ENCODE results near the gene MUC5B.

MUC5B gene

DNA sequence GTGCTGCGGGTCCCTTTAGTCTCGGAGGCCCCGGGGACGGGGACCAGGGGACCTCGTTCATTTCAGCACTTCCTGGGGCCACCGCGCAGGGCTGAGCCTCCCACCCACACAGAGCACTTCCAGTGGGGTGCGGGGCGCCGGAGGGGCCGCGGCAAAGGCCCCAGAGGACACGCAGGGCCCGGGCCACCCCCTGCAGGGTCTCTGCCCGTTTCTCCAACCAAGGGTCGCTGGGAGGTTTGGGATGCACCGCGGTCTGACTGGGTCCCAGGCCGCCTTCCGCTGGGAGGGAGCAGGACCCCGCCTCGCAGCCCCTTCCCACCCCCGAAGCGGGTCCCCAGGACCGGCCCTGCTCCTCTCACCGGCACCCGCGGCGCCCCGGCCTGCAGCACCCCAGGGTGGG is 49.1 kb downstream of the MUC5B start:
- no peak for DNase-seq

DNA sequence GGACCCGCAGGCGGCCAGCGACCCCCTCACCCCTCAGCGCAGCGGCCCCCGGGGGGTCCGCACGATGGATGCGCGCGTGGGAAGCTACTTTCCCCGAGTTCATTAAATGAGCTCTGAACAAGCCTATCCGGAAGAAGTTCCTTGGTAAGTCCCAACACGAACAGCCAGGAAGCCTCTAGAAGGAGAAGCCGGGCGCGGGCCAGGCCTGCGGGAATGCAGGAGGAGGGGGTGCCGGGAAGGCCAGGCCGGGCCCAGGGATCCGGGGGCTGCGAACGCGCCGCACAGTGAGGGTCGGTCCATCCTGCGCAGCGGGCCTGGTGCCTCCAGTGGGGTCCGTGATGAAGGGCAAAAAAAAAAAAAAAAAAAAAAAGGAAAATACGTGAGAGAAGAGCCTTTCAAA is 49.7 kb downstream of the MUC5B start:
- DNase-seq = no peak

DNA sequence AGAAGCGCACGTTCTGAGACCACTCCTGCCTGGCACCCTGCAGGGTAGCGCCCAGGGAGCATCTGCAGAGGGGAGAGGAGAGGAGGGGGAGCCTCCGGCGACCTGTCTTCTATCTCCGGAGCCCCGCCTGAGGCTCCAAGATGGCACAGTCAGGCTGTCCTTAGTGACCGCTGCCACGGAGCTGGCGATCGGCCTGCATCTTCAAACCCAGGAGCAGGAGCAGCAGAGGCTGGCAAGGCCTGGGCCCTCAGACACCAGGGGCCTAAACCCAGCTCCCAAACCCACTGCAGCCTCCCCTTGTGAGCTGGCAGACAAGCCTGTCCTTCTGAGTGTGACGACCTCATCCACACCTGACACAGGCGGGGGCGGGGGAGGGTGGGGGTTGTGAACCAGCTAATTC is 51.6 kb downstream of the MUC5B start:
- DNase-seq = no peak

DNA sequence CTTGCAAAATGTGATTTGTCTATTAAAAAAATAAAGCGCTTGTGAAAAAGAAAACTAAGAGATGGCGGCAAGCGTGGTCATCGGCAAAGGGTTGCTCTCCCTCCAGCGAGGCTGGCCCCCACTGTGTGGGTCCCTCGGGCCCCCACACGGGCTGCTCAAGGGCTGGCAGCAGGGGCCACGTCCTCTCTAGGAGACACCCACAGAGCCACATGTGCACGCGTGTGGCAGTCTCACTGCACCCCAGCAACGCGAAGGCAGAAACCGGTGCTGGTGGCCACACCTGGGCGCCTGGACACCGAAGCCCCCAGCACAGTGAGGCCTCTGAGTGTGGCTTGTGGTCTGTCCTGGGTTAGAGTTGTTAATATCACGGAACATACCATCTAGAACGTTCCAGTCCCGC is 52.2 kb downstream of the MUC5B start:
- DNase-seq = no peak

DNA sequence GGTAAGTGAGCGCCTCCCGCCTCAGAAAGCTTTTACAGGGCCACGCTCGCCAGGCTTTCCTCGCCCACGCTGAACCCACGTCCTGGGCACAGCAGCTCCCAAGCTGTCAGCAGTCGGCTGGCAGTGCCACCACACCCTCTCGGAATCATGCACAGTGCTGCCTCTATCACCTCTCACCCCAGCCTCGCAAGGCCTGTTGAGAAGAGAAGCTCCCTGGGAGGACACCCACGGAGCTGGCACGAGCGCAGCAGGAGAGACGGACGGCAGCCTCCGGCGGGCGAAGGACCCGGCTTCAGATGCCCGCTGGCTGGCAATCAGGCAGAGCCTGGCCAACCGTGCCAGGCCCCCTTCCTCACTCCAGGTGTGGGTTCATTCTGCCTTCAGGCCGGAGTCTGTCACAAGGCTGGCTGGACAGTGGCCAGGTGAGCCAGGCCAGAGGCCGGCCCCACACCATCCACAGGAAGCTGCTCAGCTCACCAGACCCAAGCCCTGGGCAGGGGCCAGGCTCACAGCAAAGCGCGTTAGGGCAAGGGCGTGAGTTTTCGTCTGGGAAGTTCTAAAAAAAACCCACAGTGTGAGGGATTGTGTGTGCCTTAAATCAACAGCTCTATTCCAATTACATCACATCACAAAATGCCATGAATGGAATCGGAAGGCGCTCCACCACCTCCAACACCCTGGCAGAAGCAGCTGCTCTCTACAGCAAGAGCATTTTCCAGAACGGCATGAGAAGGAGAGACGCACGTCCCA is 53.4 kb downstream of the MUC5B start:
- DNase-seq = no peak

DNA sequence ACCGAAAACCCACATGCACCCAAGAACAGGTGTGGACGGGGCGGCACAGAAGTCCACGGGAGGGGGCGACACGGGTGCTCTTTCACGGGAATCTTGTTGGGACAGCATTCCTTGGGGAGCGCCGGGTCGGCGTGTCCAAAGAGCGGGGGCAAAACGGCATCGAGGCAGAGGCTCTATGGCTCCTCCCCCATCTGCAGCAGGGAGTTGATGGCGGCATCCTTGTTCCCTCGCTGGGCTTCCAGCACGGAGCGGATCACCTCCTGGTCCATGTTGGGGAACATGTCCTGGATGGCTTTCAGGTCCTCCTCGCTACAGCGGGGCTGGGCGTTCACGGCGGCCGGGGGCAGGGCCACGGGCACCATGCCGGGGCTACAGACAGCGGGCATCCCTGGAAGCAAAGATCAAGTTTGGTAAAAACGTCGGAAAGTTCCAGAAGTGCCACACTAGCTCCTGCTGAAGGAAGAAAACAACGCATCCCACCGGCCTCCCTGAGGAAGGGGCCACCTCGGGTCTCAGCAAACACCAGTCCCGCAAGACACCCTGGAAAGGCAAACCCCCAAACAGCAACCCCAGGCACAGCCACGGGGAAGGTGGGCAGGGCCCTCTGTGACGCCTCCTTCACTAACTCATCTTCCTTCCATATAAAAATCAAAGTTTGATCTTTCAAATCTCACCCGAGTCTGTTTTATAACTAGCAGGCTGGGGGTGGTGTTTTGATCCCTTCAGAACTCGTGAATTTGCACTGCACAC is 54.2 kb downstream of the MUC5B start:
- DNase-seq = no peak

DNA sequence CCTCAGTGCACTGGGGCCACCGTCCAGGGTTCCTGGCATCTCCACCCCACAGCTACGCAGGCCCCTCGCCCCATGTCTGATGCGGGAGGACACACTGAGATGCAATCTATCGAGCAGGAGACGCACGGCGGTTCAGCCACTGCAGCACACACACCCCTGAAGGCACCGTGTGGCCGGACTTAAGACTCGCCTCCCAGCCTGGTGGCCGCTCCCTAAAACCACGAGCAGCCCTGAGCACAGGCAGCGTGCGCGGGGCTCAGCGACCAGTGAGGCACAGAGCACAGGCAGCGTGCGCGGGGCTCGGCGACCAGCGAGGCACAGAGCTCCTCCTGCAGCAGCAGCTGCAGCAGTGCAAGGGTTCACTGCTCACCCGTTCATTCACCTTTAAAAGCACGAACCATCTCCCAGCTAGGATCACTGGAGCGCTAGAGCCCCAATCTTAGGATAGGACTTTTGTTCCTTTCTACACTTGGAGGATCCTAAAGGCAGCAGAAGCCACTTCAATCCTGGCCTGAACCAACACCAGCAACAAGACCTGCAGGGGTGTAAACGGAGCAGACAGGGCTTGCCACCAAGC is 55.2 kb downstream of the MUC5B start:
- no peak for DNase-seq

DNA sequence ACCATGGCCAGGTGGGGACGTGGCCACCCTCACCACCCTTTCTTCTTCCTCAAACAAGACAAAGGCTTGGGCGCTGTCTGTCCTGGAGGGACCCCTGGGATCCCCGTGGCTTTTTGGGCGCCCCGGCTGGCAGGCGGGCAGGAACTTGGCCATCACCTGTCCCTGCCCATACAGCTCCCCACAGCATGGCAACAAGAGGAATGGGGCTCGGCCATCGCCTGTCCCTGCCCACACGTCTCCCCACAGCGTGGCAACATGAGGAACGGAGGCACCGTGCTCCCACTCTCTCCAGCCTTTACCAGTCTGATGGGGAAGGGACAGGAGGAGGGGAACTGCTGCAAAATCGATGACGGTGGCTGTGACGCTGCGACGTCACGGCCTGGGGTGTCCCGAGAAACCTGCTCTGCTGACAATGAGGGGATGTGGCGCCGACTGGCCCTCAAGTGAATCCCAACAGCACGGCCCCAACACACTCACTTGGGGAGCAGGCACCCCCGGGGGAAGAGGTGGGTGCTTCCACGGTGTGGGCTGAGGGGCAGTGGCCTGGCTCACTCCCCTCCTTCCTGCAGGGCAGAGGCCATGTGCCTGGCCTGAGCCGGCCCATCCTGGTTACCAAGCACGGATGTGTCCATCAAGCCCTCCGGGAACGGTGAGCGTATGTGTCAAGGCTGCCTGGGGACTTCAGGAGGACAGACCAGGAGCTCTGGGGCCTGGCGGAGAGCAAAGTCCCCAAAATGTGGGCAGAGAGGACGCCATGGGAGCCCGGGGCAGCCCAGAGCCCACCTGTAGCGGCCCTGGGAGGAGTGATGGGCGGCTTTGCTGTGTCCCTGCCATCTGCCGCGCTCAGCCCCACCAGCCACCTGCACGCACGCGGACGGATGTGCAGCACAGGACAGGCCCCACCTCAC is 56.2 kb downstream of the MUC5B start:
- DNase-seq = no peak

DNA sequence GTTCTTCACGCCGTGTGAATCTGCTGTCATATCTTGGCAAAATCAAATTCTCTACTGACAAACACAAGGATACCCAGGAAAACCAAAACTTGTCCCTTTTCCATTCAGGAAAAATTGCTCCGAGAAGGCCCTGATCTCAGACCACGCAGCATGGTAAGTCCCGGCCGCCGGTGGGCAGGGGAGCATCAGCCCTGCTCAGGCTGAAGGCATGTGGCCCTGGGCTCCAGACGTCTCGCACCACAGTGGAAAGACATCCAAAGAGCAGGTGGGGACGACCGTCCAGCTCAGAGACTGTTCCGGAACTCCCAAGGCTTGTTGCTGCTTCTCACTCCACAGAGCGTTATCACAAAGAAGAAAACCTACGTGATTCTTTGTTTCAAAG is 56.8 kb downstream of the MUC5B start:
- DNase-seq = no peak

DNA sequence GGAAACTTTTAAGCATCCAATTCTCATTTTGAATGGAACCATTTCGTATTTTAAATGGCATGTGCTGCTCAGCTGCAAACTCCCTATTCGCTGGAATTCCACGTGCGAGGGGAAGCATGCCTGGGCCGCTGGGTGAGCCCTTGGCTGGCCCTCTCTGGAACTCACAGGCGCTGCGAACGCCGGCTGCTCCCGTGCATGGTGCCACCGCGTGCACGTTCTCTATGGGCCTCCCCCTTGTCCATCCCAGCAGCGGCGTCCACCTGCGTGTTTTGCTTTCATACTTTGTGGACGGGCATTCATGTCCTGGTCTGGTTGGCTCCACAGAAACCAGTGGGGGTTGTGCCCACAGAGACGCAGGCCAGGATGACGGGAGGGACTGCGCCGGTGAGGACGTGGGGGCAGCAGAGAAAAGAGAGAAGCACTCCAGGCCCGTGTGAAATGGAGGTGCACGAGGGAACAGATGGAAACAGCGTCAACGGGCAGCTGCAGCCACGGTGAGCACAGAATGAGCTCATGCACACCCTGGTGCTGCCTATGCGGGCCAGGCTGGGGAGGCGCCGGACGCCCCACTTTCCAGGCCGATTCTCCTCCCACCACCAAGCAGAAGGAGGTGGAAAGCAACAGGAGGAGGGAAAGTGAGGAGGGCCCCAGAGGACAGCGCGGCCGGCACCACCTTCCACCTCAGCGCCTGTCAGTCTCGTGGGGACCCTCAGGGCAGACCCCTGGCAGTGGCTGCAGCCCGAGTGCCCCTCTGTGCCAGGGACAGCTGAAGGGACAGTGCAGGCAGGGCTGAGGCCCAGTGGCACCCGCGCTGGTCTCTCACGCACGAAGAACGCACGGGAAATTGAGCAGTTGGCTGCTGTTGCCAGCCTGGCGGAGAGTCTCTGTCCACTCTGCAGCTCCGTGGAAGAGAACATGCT is 57.5 kb downstream of the MUC5B start:
- DNase-seq = no peak

DNA sequence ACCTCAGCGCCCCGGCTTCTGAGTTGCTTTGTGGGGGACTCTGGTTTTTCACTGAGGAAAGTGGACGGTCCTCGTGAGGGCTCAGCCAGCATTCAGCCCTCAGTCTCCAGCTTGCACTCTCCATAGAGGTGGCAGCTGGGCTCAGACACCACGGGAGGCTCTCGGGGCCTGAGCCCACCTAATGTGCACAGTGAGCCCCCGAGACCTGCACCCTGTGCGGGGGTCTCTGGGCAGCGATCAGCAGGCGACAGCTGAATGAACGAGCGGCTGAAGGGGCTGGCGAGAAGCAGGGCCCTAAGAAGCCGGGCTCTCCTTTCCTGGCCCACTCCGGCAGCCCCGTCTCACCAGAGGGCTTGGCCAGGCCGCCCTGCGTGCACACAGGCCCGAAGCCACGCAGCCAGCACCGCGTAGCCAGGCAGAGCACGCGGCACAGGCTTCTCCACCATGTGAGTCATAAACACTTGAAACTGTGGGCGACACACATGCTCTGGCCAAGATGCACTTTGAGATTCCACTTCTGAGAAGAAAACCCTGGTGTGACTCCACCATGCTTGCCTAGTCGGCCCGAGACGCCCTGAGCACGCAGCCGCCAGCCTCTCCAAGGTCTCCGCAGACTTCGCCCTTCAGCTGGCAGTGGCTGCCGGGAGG is 58.6 kb downstream of the MUC5B start:
- DNase-seq = no peak

DNA sequence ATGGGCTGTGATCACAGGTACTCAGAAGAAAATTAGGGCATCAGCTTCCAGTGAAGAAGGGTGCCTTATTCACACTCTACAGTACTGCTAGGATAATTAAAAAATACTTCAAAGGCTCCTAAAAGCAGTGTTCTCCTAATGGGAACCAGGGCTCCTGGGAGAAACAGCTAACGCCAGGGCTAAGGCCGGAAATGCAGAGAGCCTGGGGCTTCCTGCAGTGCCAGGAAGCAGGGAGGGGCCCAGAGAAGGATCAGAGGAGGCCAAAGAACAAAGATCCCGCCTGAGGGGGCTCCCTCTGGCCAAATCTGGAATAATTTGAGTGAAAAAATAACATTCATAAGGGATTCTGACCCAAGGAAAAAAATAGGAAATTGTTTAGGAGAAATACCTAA is 59.1 kb downstream of the MUC5B start:
- DNase-seq = no peak

DNA sequence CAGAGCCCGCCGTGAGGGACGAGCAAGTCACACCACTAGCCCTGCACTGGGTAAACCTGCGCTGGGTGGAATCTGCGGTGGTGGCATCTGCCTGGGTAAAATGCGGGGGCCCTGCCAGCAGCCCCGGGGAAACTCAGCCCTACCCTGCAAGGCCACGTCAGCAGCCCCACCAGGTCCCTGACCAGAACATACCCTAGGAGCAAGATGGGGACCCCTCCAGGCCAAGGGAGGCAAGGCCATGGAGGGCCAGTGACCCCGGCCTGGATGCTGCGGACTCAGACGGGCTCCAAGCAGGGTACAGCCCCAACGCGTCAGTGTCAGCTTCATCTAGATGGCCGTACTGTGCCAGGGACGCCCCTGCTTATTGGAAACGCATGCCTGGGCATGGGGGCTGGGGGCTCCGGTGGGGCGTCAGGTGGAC is 60.2 kb downstream of the MUC5B start:
- no peak for DNase-seq

DNA sequence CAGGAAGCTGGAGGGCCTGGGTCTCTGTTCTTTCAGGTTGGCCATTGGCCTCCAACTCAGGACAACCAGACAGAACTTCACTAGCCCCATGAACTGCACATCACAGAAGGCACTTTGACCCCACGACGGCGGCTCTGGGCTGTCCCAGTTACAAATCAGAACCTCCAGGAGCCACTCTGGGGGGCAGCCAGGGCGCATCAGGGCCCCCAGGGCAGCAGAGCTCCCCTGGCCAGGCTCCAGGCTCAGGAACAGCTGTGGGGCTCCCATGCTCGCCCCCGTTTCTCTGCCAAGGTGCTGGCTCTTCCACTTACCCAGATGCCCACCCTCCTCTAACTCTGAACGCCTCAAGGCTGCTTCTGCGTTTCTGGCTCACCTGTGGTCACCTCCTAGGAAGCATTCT is 61.0 kb downstream of the MUC5B start:
- no peak for DNase-seq

DNA sequence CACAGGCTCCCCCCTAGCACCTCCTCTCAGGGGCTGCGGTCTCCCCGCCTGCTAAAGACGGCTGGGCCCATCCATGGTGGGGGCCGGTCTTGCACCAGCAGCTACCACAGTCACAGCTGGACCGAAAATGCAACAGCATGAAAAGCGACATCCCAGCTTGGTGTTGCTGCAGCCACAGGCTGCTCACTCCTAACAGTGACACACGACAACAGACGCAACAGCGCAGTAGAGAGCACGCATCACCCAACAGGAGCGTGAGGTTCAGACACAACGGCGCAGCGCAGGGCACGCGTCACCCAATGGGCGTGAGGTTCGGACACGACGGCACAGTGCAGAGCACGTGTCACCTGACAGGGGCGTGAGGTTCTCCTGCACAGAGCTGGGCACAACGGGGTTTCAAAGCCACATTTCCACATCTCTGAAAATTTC is 62.5 kb downstream of the MUC5B start:
- no peak for DNase-seq

DNA sequence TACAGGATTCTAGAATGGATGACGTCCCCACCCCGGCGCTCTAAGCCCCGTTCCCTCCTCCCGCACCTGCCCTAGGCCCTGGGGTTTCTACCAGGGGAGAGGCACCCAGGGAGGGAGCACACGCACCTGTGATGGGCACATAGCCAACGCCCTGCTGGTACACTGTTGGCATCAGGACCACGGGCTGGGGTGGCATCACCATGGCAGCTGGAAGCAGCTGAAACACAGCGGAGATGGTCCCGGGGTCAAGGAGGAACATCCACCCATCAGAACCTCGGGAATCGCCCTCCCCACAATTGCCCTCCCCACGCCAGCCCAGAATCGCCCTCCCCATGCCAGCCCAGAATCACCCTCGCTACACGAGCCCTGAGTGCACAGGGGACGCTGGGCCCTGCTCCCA is 63.0 kb downstream of the MUC5B start:
- DNase-seq = no peak

DNA sequence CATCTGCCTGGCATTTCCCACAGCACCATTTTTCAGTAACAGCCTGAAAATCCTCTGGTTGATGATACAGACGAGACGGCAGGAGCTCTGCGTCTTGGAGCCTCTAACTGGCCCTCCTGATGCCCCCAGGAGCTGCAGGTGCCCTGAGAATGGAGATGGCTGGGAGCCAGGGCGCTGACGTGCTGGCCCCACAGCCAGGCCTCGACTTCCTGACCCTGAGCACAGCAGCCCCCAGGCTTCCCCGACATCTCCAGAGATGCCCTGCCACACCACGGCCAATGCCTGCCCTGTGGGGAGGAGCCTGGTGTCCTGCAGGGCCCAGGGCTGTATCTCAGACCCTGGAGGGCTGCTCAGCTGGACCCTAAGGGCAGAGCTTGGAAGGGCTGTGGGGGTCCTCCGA is 65.1 kb downstream of the MUC5B start:
- no peak for DNase-seq

DNA sequence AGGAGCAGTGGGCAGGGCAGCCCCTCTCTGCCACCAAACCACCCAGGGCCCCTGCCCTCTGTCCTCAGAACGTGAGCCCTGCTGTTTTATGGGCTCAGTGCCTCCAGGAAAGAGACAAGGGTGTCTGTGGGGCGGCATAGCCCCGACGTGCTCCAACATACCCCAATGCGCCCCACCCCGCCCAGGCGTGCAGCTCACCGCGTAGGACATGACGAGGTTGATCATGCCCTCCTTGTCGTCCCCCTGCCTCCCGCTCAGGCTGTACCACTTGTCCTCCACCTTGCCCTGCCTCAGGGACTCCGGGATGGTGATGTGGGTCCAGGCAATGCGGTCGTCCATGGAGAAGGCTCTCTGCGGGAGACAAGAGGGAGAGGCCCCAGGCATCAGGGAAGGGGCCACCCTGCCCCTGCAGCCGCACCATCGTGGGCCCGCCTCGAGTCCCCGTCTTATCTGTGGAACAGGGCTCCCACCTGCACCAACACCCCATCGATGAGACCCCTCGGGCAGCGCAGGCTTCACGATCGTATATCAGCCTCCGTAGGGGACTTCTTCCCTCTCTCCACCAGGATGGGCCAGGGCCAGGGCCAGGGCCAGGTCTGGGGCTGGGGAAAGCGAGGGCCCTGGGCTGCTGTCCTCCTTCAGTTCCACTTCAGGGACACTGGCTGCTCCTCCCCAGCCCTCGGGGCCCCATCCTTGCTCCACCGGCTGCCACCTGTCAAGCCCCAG is 65.7 kb downstream of the MUC5B start:
- no peak for DNase-seq

DNA sequence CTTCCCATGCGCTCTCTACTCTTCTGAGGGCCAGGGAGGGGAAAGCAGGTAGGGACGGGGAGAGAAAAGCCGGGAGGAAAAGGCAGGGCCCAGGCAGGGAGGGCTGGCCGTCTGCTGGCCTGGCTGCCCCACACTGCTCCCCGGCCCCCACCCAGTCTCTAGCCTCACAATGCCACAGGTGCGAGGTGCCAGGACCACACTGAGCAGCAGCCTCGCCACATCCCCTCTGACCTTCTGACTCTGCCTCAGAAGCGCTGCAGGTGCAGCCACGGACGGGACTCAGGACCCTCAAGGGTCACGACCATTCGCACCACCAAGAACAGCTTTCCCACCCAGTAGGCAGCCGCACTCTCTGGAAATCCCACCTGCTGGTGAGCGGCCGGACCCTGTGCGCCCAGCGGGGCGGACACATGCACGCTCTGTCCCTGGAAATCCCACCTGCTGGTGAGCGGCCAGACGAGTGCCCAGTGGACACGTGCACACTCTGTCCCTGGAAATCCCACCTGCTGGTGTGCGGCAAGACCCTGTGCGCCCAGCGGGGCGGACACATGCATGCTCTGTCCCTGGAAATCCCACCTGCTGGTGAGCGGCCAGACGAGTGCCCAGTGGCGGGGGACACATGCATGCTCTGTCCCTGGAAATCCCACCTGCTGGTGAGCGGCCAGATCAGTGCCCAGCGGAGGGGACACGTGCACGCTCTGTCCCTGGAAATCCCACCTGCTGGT is 66.5 kb downstream of the MUC5B start:
- DNase-seq = no peak

All from fibroblast of skin of right biceps (primary cell).